ENCODE results near the gene BRF1.
"Not testable (repeated sequence)": the region's sequence is repeated elsewhere in the genome, so short reads cannot be mapped to it uniquely, and the experiment has no call there.

BRF1 gene

GRCh38 chr14:105287249-105288102 lies 13.3 kb downstream of the BRF1 start:
- DNase-seq, result no peak

- DNase-seq, result no peak
These were observed 14.0 kb downstream of the BRF1 start for GRCh38 chr14:105286759-105287144.

- no peak for DNase-seq
These were observed 15.6 kb downstream of the BRF1 start for GRCh38 chr14:105285174-105285573.

GRCh38 chr14:105283899-105284298 lies 16.9 kb downstream of the BRF1 start:
- no peak for DNase-seq

- no peak for DNase-seq
These were observed 17.8 kb downstream of the BRF1 start for GRCh38 chr14:105283028-105283427.

GRCh38 chr14:105282098-105282725 lies 18.6 kb downstream of the BRF1 start:
- no peak for DNase-seq

- no peak for DNase-seq
These were observed 19.3 kb downstream of the BRF1 start for GRCh38 chr14:105281371-105282097.

GRCh38 chr14:105280525-105280924 lies 20.3 kb downstream of the BRF1 start:
- no peak for DNase-seq

- no peak for DNase-seq
These were observed 21.0 kb downstream of the BRF1 start for GRCh38 chr14:105279642-105280361.

GRCh38 chr14:105277448-105277847 lies 23.4 kb downstream of the BRF1 start:
- not testable (repeated sequence) for DNase-seq

GRCh38 chr14:105275267-105275946 lies 25.4 kb downstream of the BRF1 start:
- no peak for DNase-seq

- no peak for DNase-seq
These were observed 26.2 kb downstream of the BRF1 start for GRCh38 chr14:105274637-105275036.

GRCh38 chr14:105273062-105273461 lies 27.7 kb downstream of the BRF1 start:
- no peak for DNase-seq

- DNase-seq, result no peak
These were observed 28.2 kb downstream of the BRF1 start for GRCh38 chr14:105272623-105273022.

GRCh38 chr14:105271224-105271890 lies 29.4 kb downstream of the BRF1 start:
- DNase-seq, result no peak

GRCh38 chr14:105269405-105269804 lies 31.4 kb downstream of the BRF1 start:
- no peak for DNase-seq

GRCh38 chr14:105268736-105269354 lies 32.0 kb downstream of the BRF1 start:
- no peak for DNase-seq

GRCh38 chr14:105267820-105268548 lies 32.8 kb downstream of the BRF1 start:
- DNase-seq, result no peak

GRCh38 chr14:105261781-105262180 lies 39.0 kb downstream of the BRF1 start:
- no peak for DNase-seq

GRCh38 chr14:105260959-105261358 lies 39.8 kb downstream of the BRF1 start:
- DNase-seq, result no peak

GRCh38 chr14:105258846-105259245 lies 42.0 kb downstream of the BRF1 start:
- no peak for DNase-seq

Data from activated CD4-positive, alpha-beta T cell treated with anti-CD3 and anti-CD28 coated beads, Interleukin-2, amount 50 U/mL, for 4 hours (primary cell).